ENCODE measurements around the gene GARRE1.

GRCh38 chr19:34243876-34244578 lies 10.3 kb upstream of the GARRE1 start:
- TF ChIP-seq POLR2AphosphoS5 (IDR thresholded peaks at IDR 0.05; ENCODE audit: borderline replicate concordance, low read depth, low read length): no peak
- TF ChIP-seq FOXP2 (optimal IDR thresholded peaks at IDR 0.05; ENCODE audit: control extremely low read depth, extremely low read length, insufficient read depth): no peak
- no peak for TF ChIP-seq EZH2 (IDR thresholded peaks at IDR 0.05)
